A549 (cell line): ENCODE measurements around the gene TRIM37. TPM values are rescaled to one million over a fixed set of nuclear protein-coding genes. Genes with fewer than 3 reads are reported as not detected.

Source experiments
- ATAC-seq, 2 experiments: fragments of 200-7000 bp in 1 of 2; fragments of >200 bp in 1 of 2; cut with Nextera tagmentation in 1 of 2; cut with Tn5 transposase in 1 of 2; 3 replicates each; pipeline versions ENCODE4 v1.8.0 to v1.9.1; 2018 to 2020; ENCODE audit warnings: mild to moderate bottlenecking in 1 of 2, moderate library complexity in 1 of 2
- CTCF ChIA-PET: fragments of 300-600 bp; sonication (Branson Sonifier 250); formaldehyde crosslinking; extraction: SDS; loops from one replicate; lab custom pipeline; 2021; ENCODE audit warnings: antibody characterized with exemption, inconsistent platforms; lab: Yijun Ruan, JAX
- POLR2A ChIA-PET: fragments of 350-600 bp; formaldehyde crosslinking; extraction: SDS; loops from one replicate; lab custom pipeline; 2021; ENCODE audit warnings: antibody characterized with exemption, inconsistent platforms; lab: Yijun Ruan, JAX
- DNase-seq, 2 experiments: peaks; one replicate each; pipeline versions ENCODE4 v3.0.0 to v3.0.0-alpha.2; 2011 to 2016; ENCODE audit warnings: low read depth in 1 of 2, low spot score in 1 of 2
- FAIRE-seq: peaks from 2 replicates; lab custom pipeline; 2011; peaks lifted over from hg19 to GRCh38; lab: Jason Lieb, UNC
- H3K27ac ChIP-seq, 2 experiments: fragments of >200 bp; sonication (Bioruptor Twin); formaldehyde crosslinking; 3 replicates each; pipeline ENCODE4 v1.5.1; 2016 to 2017
- H3K4me1 ChIP-seq: fragments of >200 bp; sonication (Bioruptor Twin); formaldehyde crosslinking; 3 replicates; pipeline ENCODE4 v1.6.1; 2016
- H3K4me2 ChIP-seq: fragments of >200 bp; sonication (Bioruptor Twin); formaldehyde crosslinking; 3 replicates; pipeline ENCODE4 v1.6.1; 2016
- H3K4me3 ChIP-seq: fragments of >200 bp; sonication (Bioruptor Twin); formaldehyde crosslinking; 3 replicates; pipeline ENCODE4 v1.5.1; 2016
- H3K9me3 ChIP-seq: fragments of >200 bp; sonication (Bioruptor Twin); formaldehyde crosslinking; 3 replicates; pipeline ENCODE4 v1.6.1; 2016
- BHLHE40 ChIP-seq: IDR thresholded peaks from 2 replicates; pipeline ENCODE4 v1.6.1; 2012; ENCODE audit warnings: low read depth, low read length, inconsistent platforms
- CBX2 ChIP-seq: fragments of 200-600 bp; sonication (generic); IDR thresholded peaks from 2 replicates; pipeline ENCODE4 v1.6.1; 2016; ENCODE audit warnings: low read depth, mild to moderate bottlenecking, borderline replicate concordance
- CEBPB ChIP-seq, 2 experiments: fragments of >200 bp in 1 of 2; sonication (Bioruptor Twin) in 1 of 2; formaldehyde crosslinking in 1 of 2; IDR thresholded peaks; 2 replicates each; pipeline ENCODE4 v1.6.1; 2012 to 2016
- CHD4 ChIP-seq: fragments of 200-600 bp; sonication (generic); IDR thresholded peaks from 2 replicates; pipeline ENCODE4 v1.6.1; 2016; ENCODE audit warnings: antibody characterized with exemption, mild to moderate bottlenecking, borderline replicate concordance
- EP300 ChIP-seq, 2 experiments: fragments of >200 bp; sonication (Bioruptor Twin); formaldehyde crosslinking; IDR thresholded peaks; 2 replicates in 1 of 2; 3 replicates in 1 of 2; pipeline ENCODE4 v1.6.1; 2016 to 2017
- FOSL2 ChIP-seq, 2 experiments: fragments of 450-650 bp in 1 of 2; fragments of >200 bp in 1 of 2; sonication (Bioruptor Twin) in 1 of 2; formaldehyde crosslinking; IDR thresholded peaks; 2 replicates each; pipeline versions ENCODE4 v1.5.0 to v1.6.1; 2016 to 2020; ENCODE audit warnings: mild to moderate bottlenecking in 1 of 2, moderate library complexity in 1 of 2
- GATA3 ChIP-seq: IDR thresholded peaks from 2 replicates; pipeline ENCODE4 v1.6.1; 2012; ENCODE audit warnings: borderline replicate concordance
- HDAC2 ChIP-seq: fragments of 200-600 bp; sonication (generic); IDR thresholded peaks from 2 replicates; pipeline ENCODE4 v1.6.1; 2016
- HEYL ChIP-seq: fragments of 250-450 bp; sonication (Bioruptor Pico); IDR thresholded peaks from 2 replicates; pipeline ENCODE4 v1.8.0; 2021; ENCODE audit warnings: mild to moderate bottlenecking, moderate library complexity
- HOXB13 ChIP-seq: fragments of 250-450 bp; sonication (Bioruptor Pico); IDR thresholded peaks from 2 replicates; pipeline ENCODE4 v1.5.0; 2020; ENCODE audit warnings: low read depth, mild to moderate bottlenecking, moderate library complexity
- HOXB5 ChIP-seq: fragments of 250-450 bp; sonication (Bioruptor Pico); IDR thresholded peaks from 2 replicates; pipeline ENCODE4 v1.5.0; 2020; ENCODE audit warnings: mild to moderate bottlenecking, moderate library complexity
- JUN ChIP-seq, 2 experiments: fragments of >200 bp; sonication (Bioruptor Twin); formaldehyde crosslinking; IDR thresholded peaks; 2 replicates in 1 of 2; 3 replicates in 1 of 2; pipeline ENCODE4 v1.6.1; 2016 to 2017
- JUNB ChIP-seq: fragments of >200 bp; sonication (Bioruptor Twin); formaldehyde crosslinking; IDR thresholded peaks from 2 replicates; pipeline ENCODE4 v1.6.1; 2016
- KDM5A ChIP-seq: fragments of 200-600 bp; sonication (generic); IDR thresholded peaks from 2 replicates; pipeline ENCODE4 v1.6.1; 2016; ENCODE audit warnings: antibody characterized with exemption, mild to moderate bottlenecking
- NFE2L2 ChIP-seq: fragments of 150-350 bp; conservative IDR thresholded peaks from 2 replicates; pipeline ENCODE4 v1.6.1; 2014; ENCODE audit warnings: low read length
- PHF8 ChIP-seq: fragments of 200-600 bp; sonication (generic); IDR thresholded peaks from 2 replicates; pipeline ENCODE4 v1.6.1; 2016; ENCODE audit warnings: low read depth, mild to moderate bottlenecking, antibody characterized with exemption, moderate library complexity, borderline replicate concordance
- RARB ChIP-seq: fragments of 250-450 bp; sonication (Bioruptor Pico); IDR thresholded peaks from 2 replicates; pipeline ENCODE4 v1.8.0; 2021; ENCODE audit warnings: mild to moderate bottlenecking, moderate library complexity
- RCOR1 ChIP-seq: fragments of 150-350 bp; IDR thresholded peaks from 2 replicates; pipeline ENCODE4 v1.6.1; 2014; ENCODE audit warnings: antibody characterized with exemption, low read length, low read depth
- RFX5 ChIP-seq: fragments of 450-650 bp; IDR thresholded peaks from 2 replicates; pipeline ENCODE4 v1.7.1; 2014; ENCODE audit warnings: antibody characterized with exemption, mild to moderate bottlenecking, moderate library complexity
- SMC3 ChIP-seq: fragments of >200 bp; sonication (Bioruptor Twin); formaldehyde crosslinking; IDR thresholded peaks from 3 replicates; pipeline ENCODE4 v1.6.1; 2018; ENCODE audit warnings: inconsistent platforms
- SREBF2 ChIP-seq: fragments of 450-650 bp; IDR thresholded peaks from 2 replicates; pipeline ENCODE4 v1.6.1; 2014; ENCODE audit warnings: mild to moderate bottlenecking, moderate library complexity
- ZC3H11A ChIP-seq: fragments of 450-650 bp; IDR thresholded peaks from 2 replicates; pipeline ENCODE4 v1.6.1; 2014; ENCODE audit warnings: antibody characterized with exemption, mild to moderate bottlenecking
- ZFP36 ChIP-seq: fragments of 450-650 bp; IDR thresholded peaks from 2 replicates; pipeline ENCODE4 v1.6.1; 2014; ENCODE audit warnings: borderline replicate concordance; ENCODE audit not compliant: partially characterized antibody
- WGBS: methylation state at CpG from one replicate; pipeline ENCODE4 v1.1.6; 2017; ENCODE audit errors: missing lambda C conversion rate; 5-methylcytosine and 5-hydroxymethylcytosine counted together
- polyA plus RNA-seq, 4 experiments: library from polyadenylated mRNA; depleted of rRNA in 3 of 4; stranded (reverse); fragments of >200 nt; fragmentation: RNase III in 1 of 4; extraction: RNeasy Plus Mini Kit Qiagen cat#74134 plus additional on column Dnase treatment in 1 of 4; gene quantifications; 2 replicates in 3 of 4; 3 replicates in 1 of 4; pipeline ENCODE4 v1.2.3, GENCODE V29; 2011 to 2017
- TF ChIP-seq, protein P1 (sequence below): fragments of 200-600 bp; sonication (generic); IDR thresholded peaks from 2 replicates; pipeline ENCODE4 v1.6.1; 2016; ENCODE audit warnings: antibody characterized with exemption, mild to moderate bottlenecking, moderate library complexity

The TRIM37 gene
- polyA plus RNA-seq, 2 of the 4 experiments (the other 2 are of a cell fraction), result 29.4 to 56.3 TPM

DNA sequence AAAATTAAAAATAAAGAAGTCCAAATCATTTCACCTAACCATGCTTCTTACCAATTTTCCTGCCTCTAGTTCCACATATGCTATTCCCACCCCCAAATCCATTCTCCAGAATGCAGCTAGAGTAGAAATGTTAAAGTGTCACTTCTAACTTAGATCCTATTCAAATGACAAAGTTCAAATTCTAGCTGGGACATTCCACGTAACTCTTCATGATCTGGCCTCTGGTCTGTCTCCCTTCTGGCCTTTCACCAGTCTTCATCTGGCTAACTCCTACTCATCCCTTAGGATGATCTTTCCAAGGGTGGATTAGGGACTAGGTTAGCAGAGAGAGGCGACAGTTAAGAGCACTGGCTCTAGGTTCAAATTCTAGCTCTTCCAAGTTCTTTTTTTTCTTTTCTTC lies 97.9 kb downstream of the TRIM37 start:
- no peak for ATAC-seq
- Histone ChIP-seq H3K27ac (no peak overlapping the region), H3K4me3 (no peak overlapping the region), H3K4me2 (no peak overlapping the region), H3K9me3 (no peaks in the 10 kb centered on the region), H3K4me1 (no peaks in the 10 kb centered on the region)
- DNase-seq, result no peak
- no peak for FAIRE-seq
- POLR2A ChIA-PET, result no interaction called here
- TF ChIP-seq SREBF2 (no peak), GATA3 (no peak), SMC3 (no peak), ZC3H11A (no peak), CHD4 (no peak), PHF8 (no peak), NFE2L2 (no peak), HDAC2 (no peak), RARB (CRISPR knock-in tag) (no peak), HEYL (no peak), JUNB (no peak), HOXB5 (no peak), HOXB13 (no peak), JUN (IDR thresholded peaks at IDR 0.05) (no peak), CBX2 (no peak), BHLHE40 (no peak)
- TF ChIP-seq, protein P1, sequence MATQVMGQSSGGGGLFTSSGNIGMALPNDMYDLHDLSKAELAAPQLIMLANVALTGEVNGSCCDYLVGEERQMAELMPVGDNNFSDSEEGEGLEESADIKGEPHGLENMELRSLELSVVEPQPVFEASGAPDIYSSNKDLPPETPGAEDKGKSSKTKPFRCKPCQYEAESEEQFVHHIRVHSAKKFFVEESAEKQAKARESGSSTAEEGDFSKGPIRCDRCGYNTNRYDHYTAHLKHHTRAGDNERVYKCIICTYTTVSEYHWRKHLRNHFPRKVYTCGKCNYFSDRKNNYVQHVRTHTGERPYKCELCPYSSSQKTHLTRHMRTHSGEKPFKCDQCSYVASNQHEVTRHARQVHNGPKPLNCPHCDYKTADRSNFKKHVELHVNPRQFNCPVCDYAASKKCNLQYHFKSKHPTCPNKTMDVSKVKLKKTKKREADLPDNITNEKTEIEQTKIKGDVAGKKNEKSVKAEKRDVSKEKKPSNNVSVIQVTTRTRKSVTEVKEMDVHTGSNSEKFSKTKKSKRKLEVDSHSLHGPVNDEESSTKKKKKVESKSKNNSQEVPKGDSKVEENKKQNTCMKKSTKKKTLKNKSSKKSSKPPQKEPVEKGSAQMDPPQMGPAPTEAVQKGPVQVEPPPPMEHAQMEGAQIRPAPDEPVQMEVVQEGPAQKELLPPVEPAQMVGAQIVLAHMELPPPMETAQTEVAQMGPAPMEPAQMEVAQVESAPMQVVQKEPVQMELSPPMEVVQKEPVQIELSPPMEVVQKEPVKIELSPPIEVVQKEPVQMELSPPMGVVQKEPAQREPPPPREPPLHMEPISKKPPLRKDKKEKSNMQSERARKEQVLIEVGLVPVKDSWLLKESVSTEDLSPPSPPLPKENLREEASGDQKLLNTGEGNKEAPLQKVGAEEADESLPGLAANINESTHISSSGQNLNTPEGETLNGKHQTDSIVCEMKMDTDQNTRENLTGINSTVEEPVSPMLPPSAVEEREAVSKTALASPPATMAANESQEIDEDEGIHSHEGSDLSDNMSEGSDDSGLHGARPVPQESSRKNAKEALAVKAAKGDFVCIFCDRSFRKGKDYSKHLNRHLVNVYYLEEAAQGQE, result no peak
- CTCF ChIA-PET, result interaction anchor here (1.0 to 11.0 kb wide), 6 partner anchors 10 to 490 kb away, joined by 3 to 169 read pairs (median 4); no protein-coding TSS in a partner anchor
- WGBS, result 95% methylated on average over 2 of the region's 2 CpGs

DNA sequence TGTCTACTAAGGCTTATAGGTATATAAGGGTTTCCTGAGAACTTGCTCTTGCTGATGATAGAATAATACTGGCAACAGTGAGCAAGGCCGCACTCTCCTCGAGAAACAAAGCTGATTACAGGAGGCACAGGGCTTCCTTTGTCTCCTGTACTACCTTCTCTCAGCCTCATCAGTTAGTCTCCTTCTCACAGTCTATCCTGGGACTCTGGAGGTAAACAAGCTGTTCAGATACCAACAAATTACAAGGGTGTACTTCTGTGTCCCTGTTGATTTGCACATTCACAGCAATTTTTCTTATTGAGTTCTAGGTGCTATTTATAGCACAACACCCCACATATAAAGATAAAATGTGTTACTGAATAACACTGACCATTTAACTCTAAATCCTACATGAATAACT lies 98.7 kb downstream of the TRIM37 start:
- no peak for DNase-seq
- POLR2A ChIA-PET, result interaction anchor here (0.9 kb wide), 1 partner anchor 376 kb away, joined by 3 read pairs; no protein-coding TSS in a partner anchor
- WGBS, result 92% methylated on average over 2 of the region's 2 CpGs
- Histone ChIP-seq H3K27ac (no peak overlapping the region), H3K4me3 (no peak overlapping the region), H3K9me3 (no peaks in the 10 kb centered on the region), H3K4me2 (no peak overlapping the region), H3K4me1 (no peaks in the 10 kb centered on the region)
- FAIRE-seq, result no peak
- no peak for ATAC-seq
- TF ChIP-seq CBX2 (no peak), HEYL (no peak), CEBPB (IDR thresholded peaks at IDR 0.05) (no peak), KDM5A (no peak), ZFP36 (no peak), FOSL2 (IDR thresholded peaks at IDR 0.05) (no peak), FOSL2 (CRISPR knock-in tag; IDR thresholded peaks at IDR 0.05) (no peak), EP300 (IDR thresholded peaks at IDR 0.05) (no peak), CHD4 (no peak), RFX5 (no peak), RCOR1 (no peak), NFE2L2 (no peak)
- CTCF ChIA-PET, result interaction anchor here (0.7 to 11.0 kb wide), 6 partner anchors 10 to 690 kb away, joined by 3 to 169 read pairs (median 4); no protein-coding TSS in a partner anchor
